ENCODE measurements around the gene TSPAN12. TPM values are rescaled to one million over a fixed set of nuclear protein-coding genes. Genes with fewer than 3 reads are reported as not detected.

The TSPAN12 gene
- total RNA-seq, 1 experiment from 2014 or later, result 7.4 TPM

GRCh38 chr7:120874016-120874415, 16.1 kb upstream of the TSPAN12 start:
- no peaks in the 10 kb centered on the region for H3K4me1 ChIP-seq (ENCODE audit: control insufficient read depth in 1 of 2, insufficient read depth in 2 of 2, low read length in 2 of 2)
- ATAC-seq (no peak), DNase-seq (ENCODE audit: low read depth, low spot score) (no peak)
- RAD21 ChIA-PET (ENCODE audit: low non-redundant PET in 1 of 2, low total read pairs in 2 of 2, uncharacterized antibody in 2 of 2, unreplicated experiment in 2 of 2), result no interaction called here
- H3K27ac ChIP-seq (ENCODE audit: low read depth, low read length), result no peak overlapping the region
- H4K20me1 ChIP-seq (ENCODE audit: insufficient read depth), result no peaks in the 10 kb centered on the region
- H3K4me2 ChIP-seq (ENCODE audit: low read length), result no peak overlapping the region
- no peaks in the 10 kb centered on the region for H3K36me3 ChIP-seq (ENCODE audit: control insufficient read depth in 1 of 2, insufficient read depth in 2 of 2, low read length in 2 of 2)
- intact Hi-C loops (cut with micrococcal nuclease), result no loop called here
- no peak overlapping the region for H3K9ac ChIP-seq (ENCODE audit: low read length)
- no TSS peak for BruUV-seq (replicated peaks)
- H2AFZ ChIP-seq (ENCODE audit: low read depth, low read length, poor library complexity, severe bottlenecking), result no peak overlapping the region
- H3K79me2 ChIP-seq (ENCODE audit: insufficient read depth, low read length), result no peaks in the 10 kb centered on the region
- no peaks in the 10 kb centered on the region for H3K27me3 ChIP-seq (ENCODE audit: insufficient read depth, low read length)
- no peaks in the 10 kb centered on the region for H3K9me3 ChIP-seq (ENCODE audit: control insufficient read depth in 1 of 2, insufficient read depth in 1 of 2, low read depth in 1 of 2, low read length in 2 of 2)
- POLR2A ChIA-PET, result no interaction called here
- no peak overlapping the region for H3K4me3 ChIP-seq (replicated peaks in 1 of 2; ENCODE audit: low read depth in 1 of 2, low read length in 2 of 2)
- TF ChIP-seq ELF1 (IDR thresholded peaks at IDR 0.05; ENCODE audit: borderline replicate concordance, low read depth), result no peak
- no peak for TF ChIP-seq SP1 (IDR thresholded peaks at IDR 0.05; ENCODE audit: low read depth)
- TF ChIP-seq TCF7L2 (IDR thresholded peaks at IDR 0.05; ENCODE audit: borderline replicate concordance, extremely low read depth, insufficient read depth, insufficient read length), result no peak
- TF ChIP-seq EZH2phosphoT487 (IDR thresholded peaks at IDR 0.05; ENCODE audit: borderline replicate concordance), result no peak
- TF ChIP-seq YY1 (IDR thresholded peaks at IDR 0.05; ENCODE audit: extremely low read depth, insufficient replicate concordance, low read depth, low read length), result no peak
- CTCF ChIA-PET, result no interaction called here
- H3K9me2 ChIP-seq (ENCODE audit: insufficient read depth), result no peaks in the 10 kb centered on the region

GRCh38 chr7:120873401-120873800, 15.5 kb upstream of the TSPAN12 start:
- no peak overlapping the region for H3K9ac ChIP-seq (ENCODE audit: low read length)
- no peaks in the 10 kb centered on the region for H3K9me2 ChIP-seq (ENCODE audit: insufficient read depth)
- no peak overlapping the region for H3K4me3 ChIP-seq (replicated peaks in 1 of 2; ENCODE audit: low read depth in 1 of 2, low read length in 2 of 2)
- H2AFZ ChIP-seq (ENCODE audit: low read depth, low read length, poor library complexity, severe bottlenecking), result no peak overlapping the region
- TF ChIP-seq FOSL1 (IDR thresholded peaks at IDR 0.05; ENCODE audit: low read depth) (no peak), EZH2 (IDR thresholded peaks at IDR 0.05) (no peak), CEBPB (IDR thresholded peaks at IDR 0.05; ENCODE audit: low read depth) (no peak), ZNF274 (IDR thresholded peaks at IDR 0.05; ENCODE audit: low read depth, low read length) (no peak), YY1 (IDR thresholded peaks at IDR 0.05; ENCODE audit: extremely low read depth, insufficient replicate concordance, low read depth, low read length) (no peak), POLR2A (IDR thresholded peaks at IDR 0.05; ENCODE audit: borderline replicate concordance, extremely low read depth, insufficient read depth, insufficient read length) (no peak), ELF1 (IDR thresholded peaks at IDR 0.05; ENCODE audit: borderline replicate concordance, low read depth) (no peak), SIN3A (IDR thresholded peaks at IDR 0.05; ENCODE audit: low read depth) (no peak), ZBTB33 (IDR thresholded peaks at IDR 0.05; ENCODE audit: extremely low read depth, insufficient replicate concordance, low read length) (no peak)
- TF ChIP-seq, protein P1, sequence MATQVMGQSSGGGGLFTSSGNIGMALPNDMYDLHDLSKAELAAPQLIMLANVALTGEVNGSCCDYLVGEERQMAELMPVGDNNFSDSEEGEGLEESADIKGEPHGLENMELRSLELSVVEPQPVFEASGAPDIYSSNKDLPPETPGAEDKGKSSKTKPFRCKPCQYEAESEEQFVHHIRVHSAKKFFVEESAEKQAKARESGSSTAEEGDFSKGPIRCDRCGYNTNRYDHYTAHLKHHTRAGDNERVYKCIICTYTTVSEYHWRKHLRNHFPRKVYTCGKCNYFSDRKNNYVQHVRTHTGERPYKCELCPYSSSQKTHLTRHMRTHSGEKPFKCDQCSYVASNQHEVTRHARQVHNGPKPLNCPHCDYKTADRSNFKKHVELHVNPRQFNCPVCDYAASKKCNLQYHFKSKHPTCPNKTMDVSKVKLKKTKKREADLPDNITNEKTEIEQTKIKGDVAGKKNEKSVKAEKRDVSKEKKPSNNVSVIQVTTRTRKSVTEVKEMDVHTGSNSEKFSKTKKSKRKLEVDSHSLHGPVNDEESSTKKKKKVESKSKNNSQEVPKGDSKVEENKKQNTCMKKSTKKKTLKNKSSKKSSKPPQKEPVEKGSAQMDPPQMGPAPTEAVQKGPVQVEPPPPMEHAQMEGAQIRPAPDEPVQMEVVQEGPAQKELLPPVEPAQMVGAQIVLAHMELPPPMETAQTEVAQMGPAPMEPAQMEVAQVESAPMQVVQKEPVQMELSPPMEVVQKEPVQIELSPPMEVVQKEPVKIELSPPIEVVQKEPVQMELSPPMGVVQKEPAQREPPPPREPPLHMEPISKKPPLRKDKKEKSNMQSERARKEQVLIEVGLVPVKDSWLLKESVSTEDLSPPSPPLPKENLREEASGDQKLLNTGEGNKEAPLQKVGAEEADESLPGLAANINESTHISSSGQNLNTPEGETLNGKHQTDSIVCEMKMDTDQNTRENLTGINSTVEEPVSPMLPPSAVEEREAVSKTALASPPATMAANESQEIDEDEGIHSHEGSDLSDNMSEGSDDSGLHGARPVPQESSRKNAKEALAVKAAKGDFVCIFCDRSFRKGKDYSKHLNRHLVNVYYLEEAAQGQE (IDR thresholded peaks at IDR 0.05; ENCODE audit: low read depth), result no peak
- TF ChIP-seq, protein P2, sequence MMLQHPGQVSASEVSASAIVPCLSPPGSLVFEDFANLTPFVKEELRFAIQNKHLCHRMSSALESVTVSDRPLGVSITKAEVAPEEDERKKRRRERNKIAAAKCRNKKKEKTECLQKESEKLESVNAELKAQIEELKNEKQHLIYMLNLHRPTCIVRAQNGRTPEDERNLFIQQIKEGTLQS (IDR thresholded peaks at IDR 0.05), result no peak
- ChIA-PET CTCF (no interaction called here), POLR2A (no interaction called here), RAD21 (ENCODE audit: low non-redundant PET in 1 of 2, low total read pairs in 2 of 2, uncharacterized antibody in 2 of 2, unreplicated experiment in 2 of 2) (no interaction called here)
- no peaks in the 10 kb centered on the region for H3K36me3 ChIP-seq (ENCODE audit: control insufficient read depth in 1 of 2, insufficient read depth in 2 of 2, low read length in 2 of 2)
- no TSS peak for BruUV-seq (replicated peaks)
- no peaks in the 10 kb centered on the region for H3K79me2 ChIP-seq (ENCODE audit: insufficient read depth, low read length)
- no peaks in the 10 kb centered on the region for H3K4me1 ChIP-seq (ENCODE audit: control insufficient read depth in 1 of 2, insufficient read depth in 2 of 2, low read length in 2 of 2)
- no peak for DNase-seq (ENCODE audit: low read depth, low spot score)
- H3K27ac ChIP-seq (ENCODE audit: low read depth, low read length), result no peak overlapping the region
- H4K20me1 ChIP-seq (ENCODE audit: insufficient read depth), result no peaks in the 10 kb centered on the region
- ATAC-seq, result no peak
- no peak overlapping the region for H3K4me2 ChIP-seq (ENCODE audit: low read length)
- no peaks in the 10 kb centered on the region for H3K27me3 ChIP-seq (ENCODE audit: insufficient read depth, low read length)
- intact Hi-C loops (cut with micrococcal nuclease), result no loop called here
- H3K9me3 ChIP-seq (ENCODE audit: control insufficient read depth in 1 of 2, insufficient read depth in 1 of 2, low read depth in 1 of 2, low read length in 2 of 2), result no peaks in the 10 kb centered on the region
